HG03432 (cell line): ENCODE measurements around the gene PAM16.
"Not testable (repeated sequence)": the region's sequence is repeated elsewhere in the genome, so short reads cannot be mapped to it uniquely, and the experiment has no call there.

Experiments used
- ATAC-seq: cut with Tn5 transposase; IDR thresholded peaks from one replicate; pipeline ENCODE4 v1.9.1; 2021; ENCODE audit warnings: mild to moderate bottlenecking, moderate library complexity; ENCODE audit not compliant: unreplicated experiment

PAM16 gene

GRCh38 chr16:4337540-4338088, 13.5 kb downstream of the PAM16 start:
- ATAC-seq: no peak

- ATAC-seq: no peak
Measured at GRCh38 chr16:4336701-4337539, 14.2 kb downstream of the PAM16 start.

- no peak for ATAC-seq
Measured at GRCh38 chr16:4334724-4335495, 16.2 kb downstream of the PAM16 start.

- ATAC-seq: not testable (repeated sequence)
Measured at GRCh38 chr16:4333714-4334113, 17.4 kb downstream of the PAM16 start.

- ATAC-seq: no peak
Measured at GRCh38 chr16:4333308-4333638, 17.8 kb downstream of the PAM16 start.

GRCh38 chr16:4332623-4333307, 18.4 kb downstream of the PAM16 start:
- no peak for ATAC-seq

GRCh38 chr16:4332083-4332482, 19.0 kb downstream of the PAM16 start:
- no peak for ATAC-seq

- peak; percentile 52 for ATAC-seq
Measured at GRCh38 chr16:4330277-4330874, 20.7 kb downstream of the PAM16 start.

- no peak for ATAC-seq
Measured at GRCh38 chr16:4328782-4329775, 22.0 kb downstream of the PAM16 start.

GRCh38 chr16:4328046-4328781, 22.9 kb downstream of the PAM16 start:
- ATAC-seq: peak; percentile 58

GRCh38 chr16:4327386-4328045, 23.6 kb downstream of the PAM16 start:
- ATAC-seq: no peak

- no peak for ATAC-seq
Measured at GRCh38 chr16:4325253-4325758, 25.8 kb downstream of the PAM16 start.

- ATAC-seq: no peak
Measured at GRCh38 chr16:4324492-4325252, 26.4 kb downstream of the PAM16 start.

GRCh38 chr16:4323845-4324488, 27.2 kb downstream of the PAM16 start:
- ATAC-seq: no peak

GRCh38 chr16:4323071-4323844, 27.9 kb downstream of the PAM16 start:
- no peak for ATAC-seq
